ENCODE data around the gene PPP4R2. TPM values are rescaled to one million over a fixed set of nuclear protein-coding genes. Genes with fewer than 3 reads are reported as not detected.
A peak's percentile ranks its signal among the peaks of the same experiment; 100 is the strongest.

Gene PPP4R2
- total RNA-seq, 6 donors from 2014 or later, result 24.3 to 88.0 (median 54.8) TPM

DNA sequence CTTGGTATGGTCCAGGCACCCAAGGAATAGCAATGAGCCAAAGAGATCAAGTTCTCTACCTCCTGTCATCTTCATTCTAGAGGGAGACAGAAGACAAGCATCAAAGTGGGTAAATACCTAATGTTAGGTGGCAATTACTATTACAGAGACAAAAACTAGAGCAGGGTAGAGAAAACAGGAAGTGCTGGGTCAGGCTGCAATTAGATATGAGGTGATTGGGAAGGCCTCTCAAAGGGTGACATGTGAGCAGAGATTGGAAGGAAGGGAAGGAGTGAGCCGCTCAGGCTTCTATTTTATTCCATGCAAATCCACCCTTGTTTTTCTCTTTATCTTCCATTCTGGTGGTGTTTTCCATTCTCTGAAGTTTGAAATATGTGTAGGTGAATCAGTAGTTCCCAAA, 102.3 kb downstream of the PPP4R2 start:
- no peaks in the 10 kb centered on the region for H3K27me3 ChIP-seq
- TF ChIP-seq POLR2AphosphoS5 (IDR thresholded peaks at IDR 0.05), result no peak
- no peak for TF ChIP-seq CTCF (IDR thresholded peaks at IDR 0.05)
- no peak for TF ChIP-seq EP300 (IDR thresholded peaks at IDR 0.05)
- no peak for TF ChIP-seq POLR2A (IDR thresholded peaks at IDR 0.05)
- DNase-seq (no peak), ATAC-seq (ENCODE audit: low FRiP score in 2 of 2) (no peak)
- no peak overlapping the region for H3K27ac ChIP-seq
- H3K4me3 ChIP-seq, result no peak overlapping the region
- H3K36me3 ChIP-seq, result no peaks in the 10 kb centered on the region
- H3K4me1 ChIP-seq, result peaks cover 0 to 13% (median 8%) of the 10 kb centered on the region in 4 donors
- 80 to 89% methylated on average over 1 of the region's 1 CpG for WGBS, 2 donors
- H3K9me3 ChIP-seq, result no peaks in the 10 kb centered on the region

- H3K27me3 ChIP-seq, result no peaks in the 10 kb centered on the region
- peak; percentile 82 to 96 (median 86) for TF ChIP-seq CTCF (IDR thresholded peaks at IDR 0.05)
- no peak for TF ChIP-seq POLR2A (IDR thresholded peaks at IDR 0.05)
- no peak overlapping the region for H3K27ac ChIP-seq
- peak; percentile 80 to 93 for ATAC-seq (ENCODE audit: low FRiP score in 2 of 2)
- H3K4me3 ChIP-seq, result no peak overlapping the region
- H3K4me1 ChIP-seq, result peaks cover 0 to 6% (median 3%) of the 10 kb centered on the region in 4 donors
- 19 to 25% methylated on average over 6 to 9 of the region's 9 CpGs for WGBS, 2 donors
- no peaks in the 10 kb centered on the region for H3K9me3 ChIP-seq
- peak in 1 of 2 donors; percentile 76 for DNase-seq
- no peaks in the 10 kb centered on the region for H3K36me3 ChIP-seq
Observed at GRCh38 chr3:73100741-73101559, 104.3 kb downstream of the PPP4R2 start.

- TF ChIP-seq CTCF (IDR thresholded peaks at IDR 0.05), result no peak
- no peak for TF ChIP-seq POLR2A (IDR thresholded peaks at IDR 0.05)
- TF ChIP-seq POLR2AphosphoS5 (IDR thresholded peaks at IDR 0.05), result no peak
- no peak for TF ChIP-seq EP300 (IDR thresholded peaks at IDR 0.05)
- Histone ChIP-seq H3K36me3 (no peaks in the 10 kb centered on the region), H3K4me1 (peaks cover 0 to 6% (median 3%) of the 10 kb centered on the region in 4 donors), H3K9me3 (no peaks in the 10 kb centered on the region), H3K4me3 (no peak overlapping the region), H3K27me3 (no peaks in the 10 kb centered on the region), H3K27ac (no peak overlapping the region)
- ATAC-seq (ENCODE audit: low FRiP score in 2 of 2), result no peak
- WGBS, 2 donors, result 51 to 69% methylated on average over 2 of the region's 2 CpGs
- DNase-seq, result no peak
Observed at GRCh38 chr3:73101881-73102280, 105.3 kb downstream of the PPP4R2 start.

DNA sequence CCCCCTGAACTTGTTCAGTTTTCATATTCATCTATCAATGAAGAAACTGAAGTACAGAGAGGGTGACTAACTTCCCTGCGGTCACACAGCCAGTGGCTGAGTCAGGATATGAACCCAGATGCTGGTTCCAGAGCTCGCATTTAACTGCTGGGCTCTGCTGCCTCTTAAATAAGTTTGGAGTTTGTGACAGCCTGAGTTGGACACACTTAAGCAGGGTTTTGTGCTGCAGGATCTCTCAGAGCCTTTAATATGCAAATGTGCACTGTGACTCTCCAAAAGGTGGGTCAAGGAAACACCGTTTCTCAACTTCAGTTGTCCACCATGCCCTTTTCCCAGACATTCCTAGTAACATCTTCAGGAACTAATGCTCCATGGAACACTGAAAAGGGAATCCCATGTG, 110.6 kb downstream of the PPP4R2 start:
- TF ChIP-seq POLR2AphosphoS5 (IDR thresholded peaks at IDR 0.05) (no peak), EP300 (IDR thresholded peaks at IDR 0.05) (no peak), POLR2A (IDR thresholded peaks at IDR 0.05) (no peak), CTCF (IDR thresholded peaks at IDR 0.05) (no peak)
- Histone ChIP-seq H3K27me3 (no peaks in the 10 kb centered on the region), H3K36me3 (no peaks in the 10 kb centered on the region), H3K27ac (no peak overlapping the region), H3K9me3 (no peaks in the 10 kb centered on the region), H3K4me1 (no peaks in the 10 kb centered on the region), H3K4me3 (no peak overlapping the region)
- DNase-seq (no peak), ATAC-seq (ENCODE audit: low FRiP score in 2 of 2) (no peak)
- 84 to 91% methylated on average over 3 of the region's 3 CpGs for WGBS, 2 donors

Data from upper lobe of left lung (tissue), 6 donors.